Epidermal melanocyte (primary cell): ENCODE measurements around the gene MARCHF9.
A peak's percentile ranks its signal among the peaks of the same experiment; 100 is the strongest.

ENCODE experiments used
- DNase-seq: peaks from one replicate; pipeline ENCODE4 v3.0.0; 2011; ENCODE audit warnings: low spot score; ENCODE audit not compliant: insufficient read length

The MARCHF9 gene

GRCh38 chr12:57796996-57797395, 42.1 kb downstream of the MARCHF9 start:
- no peak for DNase-seq

GRCh38 chr12:57797933-57798332, 43.0 kb downstream of the MARCHF9 start:
- no peak for DNase-seq

GRCh38 chr12:57800965-57801364, 46.1 kb downstream of the MARCHF9 start:
- no peak for DNase-seq

GRCh38 chr12:57802607-57803006, 47.7 kb downstream of the MARCHF9 start:
- DNase-seq, result no peak

- DNase-seq, result peak; percentile 48
Measured at GRCh38 chr12:57803319-57803893, 48.5 kb downstream of the MARCHF9 start.

- DNase-seq, result no peak
Measured at GRCh38 chr12:57806677-57807076, 51.8 kb downstream of the MARCHF9 start.

GRCh38 chr12:57807285-57807684, 52.4 kb downstream of the MARCHF9 start:
- DNase-seq, result no peak

GRCh38 chr12:57808351-57808750, 53.4 kb downstream of the MARCHF9 start:
- no peak for DNase-seq

GRCh38 chr12:57809425-57809824, 54.5 kb downstream of the MARCHF9 start:
- no peak for DNase-seq
